ENCODE measurements around the gene CYLD. TPM values are rescaled to one million over a fixed set of nuclear protein-coding genes. Genes with fewer than 3 reads are reported as not detected.

Gene CYLD
- total RNA-seq, 4 donors from 2014 or later: 79.2 to 180 (median 92.4) TPM

DNA sequence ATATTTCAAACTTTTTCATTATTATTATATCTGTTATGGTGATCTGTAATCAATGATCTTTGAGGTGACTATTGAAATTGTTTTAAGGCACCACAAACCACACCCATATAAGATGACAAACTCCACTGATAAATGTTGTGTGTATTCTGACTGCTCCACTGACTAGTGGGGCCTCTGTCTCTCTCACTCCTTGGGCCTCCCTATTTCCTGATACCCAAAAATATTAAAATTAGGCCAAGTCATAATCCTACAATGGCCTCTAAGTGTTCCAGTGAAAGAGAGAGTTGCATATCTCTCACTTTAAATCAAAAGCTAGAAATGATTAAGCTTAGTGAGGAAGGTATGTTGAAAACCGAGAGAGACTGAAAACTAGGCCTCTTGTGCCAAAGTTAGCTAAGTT, 23.4 kb downstream of the CYLD start:
- no peak overlapping the region for H3K4me3 ChIP-seq (replicated peaks in 1 of 3)
- no peaks in the 10 kb centered on the region for H3K27me3 ChIP-seq
- no peaks in the 10 kb centered on the region for H3K4me1 ChIP-seq
- intact Hi-C loops (cut with DNase I): no loop called here
- WGBS, 2 donors: 95 to 96% methylated on average over 1 of the region's 1 CpG
- TF ChIP-seq POLR2A (IDR thresholded peaks at IDR 0.05): no peak
- TF ChIP-seq, protein P1, sequence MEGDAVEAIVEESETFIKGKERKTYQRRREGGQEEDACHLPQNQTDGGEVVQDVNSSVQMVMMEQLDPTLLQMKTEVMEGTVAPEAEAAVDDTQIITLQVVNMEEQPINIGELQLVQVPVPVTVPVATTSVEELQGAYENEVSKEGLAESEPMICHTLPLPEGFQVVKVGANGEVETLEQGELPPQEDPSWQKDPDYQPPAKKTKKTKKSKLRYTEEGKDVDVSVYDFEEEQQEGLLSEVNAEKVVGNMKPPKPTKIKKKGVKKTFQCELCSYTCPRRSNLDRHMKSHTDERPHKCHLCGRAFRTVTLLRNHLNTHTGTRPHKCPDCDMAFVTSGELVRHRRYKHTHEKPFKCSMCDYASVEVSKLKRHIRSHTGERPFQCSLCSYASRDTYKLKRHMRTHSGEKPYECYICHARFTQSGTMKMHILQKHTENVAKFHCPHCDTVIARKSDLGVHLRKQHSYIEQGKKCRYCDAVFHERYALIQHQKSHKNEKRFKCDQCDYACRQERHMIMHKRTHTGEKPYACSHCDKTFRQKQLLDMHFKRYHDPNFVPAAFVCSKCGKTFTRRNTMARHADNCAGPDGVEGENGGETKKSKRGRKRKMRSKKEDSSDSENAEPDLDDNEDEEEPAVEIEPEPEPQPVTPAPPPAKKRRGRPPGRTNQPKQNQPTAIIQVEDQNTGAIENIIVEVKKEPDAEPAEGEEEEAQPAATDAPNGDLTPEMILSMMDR (IDR thresholded peaks at IDR 0.05): no peak
- DNase-seq: no peak
- no peak overlapping the region for H3K27ac ChIP-seq
- no peaks in the 10 kb centered on the region for H3K9me3 ChIP-seq
- H3K36me3 ChIP-seq: peaks cover 2 to 4% of the 10 kb centered on the region in 2 donors

DNA sequence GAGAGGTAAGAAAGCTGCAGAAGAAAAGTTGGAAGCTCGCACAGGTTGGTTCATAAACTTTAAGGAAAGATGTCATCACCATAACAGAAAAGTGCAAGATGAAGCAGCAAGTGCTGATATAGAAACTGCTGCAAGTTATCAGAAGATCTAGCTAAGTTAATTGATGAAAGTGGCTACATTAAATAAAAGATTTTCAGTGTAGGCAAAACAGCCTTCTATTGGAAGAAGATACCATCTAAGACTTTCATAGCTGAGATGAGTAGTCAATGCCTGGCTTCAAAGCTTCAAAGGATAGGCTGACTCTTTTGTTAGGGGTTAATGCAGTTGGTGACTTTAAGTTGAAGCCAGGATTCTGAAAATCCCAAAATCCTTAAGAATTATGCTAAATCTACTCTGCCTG, 24.0 kb downstream of the CYLD start:
- H3K4me1 ChIP-seq: no peaks in the 10 kb centered on the region
- no peak for DNase-seq
- WGBS, 2 donors: 94 to 97% methylated on average over 1 of the region's 1 CpG
- no peaks in the 10 kb centered on the region for H3K9me3 ChIP-seq
- intact Hi-C loops (cut with DNase I): no loop called here
- H3K27ac ChIP-seq: no peak overlapping the region
- H3K36me3 ChIP-seq: peaks cover 2 to 4% of the 10 kb centered on the region in 2 donors
- no peak for TF ChIP-seq POLR2A (IDR thresholded peaks at IDR 0.05)
- TF ChIP-seq, protein P1 (IDR thresholded peaks at IDR 0.05): no peak
- no peaks in the 10 kb centered on the region for H3K27me3 ChIP-seq
- H3K4me3 ChIP-seq (replicated peaks in 1 of 3): no peak overlapping the region

DNA sequence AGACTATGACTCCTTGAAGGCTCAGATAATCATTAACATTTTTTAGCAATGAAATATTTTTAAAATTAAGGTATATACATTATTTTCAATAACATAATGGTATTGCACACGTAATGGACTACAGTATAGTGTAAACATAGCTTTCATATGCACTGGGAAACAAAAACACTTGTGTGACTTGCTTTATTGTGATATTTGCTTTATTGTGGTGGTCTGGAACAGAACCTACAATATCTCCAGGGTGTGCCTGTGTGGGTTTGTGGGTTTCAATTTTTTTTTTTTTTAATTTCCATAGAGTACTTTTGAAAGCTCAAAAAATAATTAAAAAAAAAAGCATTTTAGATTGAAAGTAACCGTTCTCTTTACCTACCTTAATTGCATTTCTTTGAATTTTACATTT, 25.3 kb downstream of the CYLD start:
- Histone ChIP-seq H3K27ac (no peak overlapping the region), H3K36me3 (peaks cover 2 to 4% of the 10 kb centered on the region in 2 donors), H3K9me3 (no peaks in the 10 kb centered on the region), H3K4me3 (replicated peaks in 1 of 3) (no peak overlapping the region), H3K4me1 (no peaks in the 10 kb centered on the region), H3K27me3 (no peaks in the 10 kb centered on the region)
- TF ChIP-seq POLR2A (IDR thresholded peaks at IDR 0.05): no peak
- TF ChIP-seq, protein P1 (IDR thresholded peaks at IDR 0.05): no peak
- no peak for DNase-seq
- intact Hi-C loops (cut with DNase I): no loop called here
- WGBS, 2 donors: 95 to 96% methylated on average over 2 of the region's 2 CpGs

DNA sequence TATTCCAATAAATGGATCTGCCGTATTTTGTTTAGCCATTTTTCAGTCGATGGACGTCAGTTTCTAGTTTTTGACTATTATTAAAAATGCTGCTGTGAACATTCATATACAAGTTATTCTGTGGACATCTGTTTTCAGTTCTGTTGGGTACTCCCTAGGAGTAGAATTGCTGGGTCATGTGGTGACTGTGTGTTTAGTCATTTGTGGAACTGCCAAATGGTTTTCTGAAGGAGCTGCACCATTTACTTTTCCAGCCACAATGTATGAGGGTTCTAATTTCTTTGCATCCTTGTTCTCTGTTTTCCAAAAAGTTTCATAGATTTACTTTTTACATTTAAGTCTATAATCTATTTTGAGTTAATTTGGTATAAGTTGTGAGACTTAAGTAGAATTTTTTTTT, 29.5 kb downstream of the CYLD start:
- 96 to 98% methylated on average over 3 of the region's 3 CpGs for WGBS, 2 donors
- no peaks in the 10 kb centered on the region for H3K4me1 ChIP-seq
- DNase-seq: no peak
- H3K27me3 ChIP-seq: no peaks in the 10 kb centered on the region
- intact Hi-C loops (cut with DNase I): no loop called here
- TF ChIP-seq, protein P1 (IDR thresholded peaks at IDR 0.05): no peak
- no peak for TF ChIP-seq POLR2A (IDR thresholded peaks at IDR 0.05)
- H3K4me3 ChIP-seq (replicated peaks in 1 of 3): no peak overlapping the region
- no peak overlapping the region for H3K27ac ChIP-seq
- peaks cover 0 to 4% of the 10 kb centered on the region in 2 donors for H3K36me3 ChIP-seq
- no peaks in the 10 kb centered on the region for H3K9me3 ChIP-seq

DNA sequence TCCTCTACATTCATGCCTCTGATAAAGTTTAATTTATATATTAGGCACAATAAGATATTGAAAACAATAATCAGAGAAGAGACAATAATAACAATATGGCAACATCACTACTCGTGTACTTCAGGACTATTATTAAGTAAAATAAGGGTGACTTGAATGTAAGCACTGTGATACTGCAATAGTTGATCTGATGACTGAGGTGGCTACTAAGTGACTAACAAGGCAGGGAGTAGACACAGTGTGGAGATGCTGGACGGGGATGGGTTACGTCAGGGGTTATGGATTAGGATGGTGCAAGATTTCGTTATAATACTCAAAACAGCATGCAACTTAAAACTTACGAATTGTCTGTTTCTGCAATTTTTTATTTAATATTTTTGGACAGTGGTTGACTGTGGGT, 32.5 kb downstream of the CYLD start:
- Histone ChIP-seq H3K27ac (no peak overlapping the region), H3K27me3 (no peaks in the 10 kb centered on the region), H3K36me3 (peaks cover 0 to 4% of the 10 kb centered on the region in 2 donors), H3K4me1 (no peaks in the 10 kb centered on the region), H3K4me3 (replicated peaks in 1 of 3) (no peak overlapping the region), H3K9me3 (no peaks in the 10 kb centered on the region)
- TF ChIP-seq, protein P1 (IDR thresholded peaks at IDR 0.05): no peak
- TF ChIP-seq POLR2A (IDR thresholded peaks at IDR 0.05): no peak
- intact Hi-C loops (cut with DNase I): no loop called here
- WGBS, 2 donors: 97% methylated on average over 5 of the region's 5 CpGs
- DNase-seq: no peak
